ENCODE measurements around the gene SOHLH1.

SOHLH1 gene
- long read RNA-seq, donor 1: 0 reads
- long read RNA-seq, donor 2: 0 reads
- long read RNA-seq, donor 3: 0 reads
- long read RNA-seq, donor 4: 0 reads
- long read RNA-seq, donor 5: 0 reads
- long read RNA-seq, donor 6: 0 reads
- long read RNA-seq, donor 7: 0 reads
- long read RNA-seq, donor 8: 0 reads

GRCh38 chr9:135699440-135699839, at the start of gene SOHLH1:
Gene SOHLH1 (minus strand): TSS chr9:135699481. CDS start chr9:135699467, 14 bp downstream.
- DNase-seq: no peak

DNA sequence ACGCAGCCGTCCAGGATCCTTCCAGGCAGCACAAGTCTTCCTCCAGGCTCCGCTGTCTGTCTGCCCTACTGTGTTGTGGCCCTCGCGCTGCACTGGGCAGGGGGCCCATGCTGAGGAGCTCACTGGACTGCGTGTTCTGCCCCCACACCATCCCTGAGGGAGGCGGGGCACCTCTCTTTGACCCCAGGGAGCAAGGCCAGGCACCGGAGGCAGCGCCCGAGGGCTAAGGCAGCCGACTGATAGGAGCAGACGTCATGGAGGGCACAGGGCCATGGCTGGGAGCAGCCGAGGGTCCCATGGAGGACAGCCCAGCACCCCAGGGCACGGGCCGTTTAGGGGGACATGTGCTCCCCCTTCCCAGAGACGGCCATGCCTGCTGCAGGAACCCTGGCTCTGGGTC, 49.4 kb upstream of the SOHLH1 start:
- no peak for DNase-seq

- DNase-seq: no peak
Observed at GRCh38 chr9:135747311-135747710, 48.0 kb upstream of the SOHLH1 start.

GRCh38 chr9:135746565-135746964, 47.3 kb upstream of the SOHLH1 start:
- no peak for DNase-seq

DNA sequence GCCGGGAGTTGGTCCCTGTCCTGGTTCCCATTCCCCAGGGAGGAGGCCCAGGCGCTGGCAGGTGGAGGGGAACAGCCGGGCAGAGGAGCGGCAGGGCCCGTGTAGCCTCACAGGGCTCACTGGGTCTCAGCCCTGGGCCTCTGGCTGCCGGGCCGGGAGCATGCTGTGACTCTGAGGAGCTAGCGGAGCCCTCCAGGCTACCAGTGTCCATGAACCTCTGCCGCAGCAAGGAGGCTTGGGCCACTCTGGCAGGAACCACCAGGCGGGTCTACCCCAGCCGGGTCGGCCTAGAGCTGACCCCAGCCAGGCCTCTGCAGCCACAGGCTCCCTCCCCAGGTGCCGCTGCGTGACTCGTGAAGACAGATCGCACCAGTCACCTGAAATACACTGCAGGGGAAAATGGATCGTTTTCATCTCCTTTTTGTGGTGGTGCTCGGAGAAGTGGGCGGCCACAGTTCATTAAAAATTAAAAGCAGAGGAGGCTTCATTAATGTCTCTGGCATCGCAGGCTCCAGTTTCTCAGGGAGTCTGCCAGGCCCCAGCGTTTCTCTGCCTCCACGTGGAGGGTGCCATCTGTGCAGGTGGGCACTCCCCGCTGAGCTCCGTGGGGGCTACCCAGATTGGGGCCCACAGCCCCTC, 46.5 kb upstream of the SOHLH1 start:
- DNase-seq: no peak

DNA sequence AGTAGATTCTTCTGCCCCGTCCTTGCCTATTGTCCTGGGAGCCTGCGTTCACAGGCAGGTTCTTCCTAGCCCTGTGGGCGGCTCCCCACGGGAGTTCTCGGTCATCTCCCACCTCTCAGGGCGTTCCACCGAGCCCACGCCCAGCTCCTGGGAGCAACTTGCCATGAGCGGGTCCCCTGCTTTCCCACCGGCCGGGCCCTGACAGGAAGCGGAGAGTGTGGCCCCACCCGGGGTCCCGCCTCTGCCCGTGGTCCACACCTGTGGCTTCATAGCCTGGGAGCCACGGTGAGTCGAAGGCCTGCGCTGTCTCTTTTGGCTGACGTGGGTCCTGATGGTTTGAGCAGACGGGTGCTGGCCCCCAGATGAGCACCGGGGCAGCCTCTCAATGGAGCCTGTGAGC, 45.9 kb upstream of the SOHLH1 start:
- no peak for DNase-seq

DNA sequence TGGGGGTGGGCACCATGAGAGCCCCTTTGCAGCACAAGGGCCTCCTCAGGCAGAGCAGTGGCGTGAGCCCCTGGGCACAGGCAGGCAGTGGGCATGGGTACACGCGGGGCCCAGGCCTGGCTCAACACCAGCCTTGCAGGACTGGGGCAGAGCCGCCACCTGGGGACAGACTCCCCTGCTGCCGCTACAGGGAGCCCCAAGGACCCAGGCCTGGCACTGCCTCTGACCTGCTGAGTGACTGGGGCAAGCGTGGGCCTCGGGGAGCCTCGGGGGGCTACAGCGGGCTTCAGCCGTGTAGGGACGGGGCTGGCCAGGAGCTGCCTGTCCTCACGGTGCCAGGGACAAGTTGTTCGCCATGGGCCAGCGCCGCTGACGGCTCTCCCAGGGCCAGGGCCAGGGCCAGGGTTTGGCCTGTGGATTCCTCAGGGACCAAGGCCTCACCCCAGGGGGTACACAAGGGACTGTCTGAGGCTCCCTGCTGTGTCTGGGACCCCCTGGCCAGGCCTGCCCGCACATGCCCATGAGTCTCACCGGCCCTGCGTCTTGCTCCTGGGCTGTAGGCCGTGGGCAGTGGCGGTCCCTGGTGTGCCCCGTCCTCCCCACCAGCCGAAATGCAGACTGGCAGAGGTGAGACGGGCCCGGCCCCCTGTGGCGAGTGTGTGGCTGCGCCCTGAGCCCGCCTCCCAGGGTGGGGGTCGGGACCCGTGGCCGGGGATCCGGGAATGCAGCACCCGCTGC, 45.2 kb upstream of the SOHLH1 start:
- DNase-seq: no peak

DNA sequence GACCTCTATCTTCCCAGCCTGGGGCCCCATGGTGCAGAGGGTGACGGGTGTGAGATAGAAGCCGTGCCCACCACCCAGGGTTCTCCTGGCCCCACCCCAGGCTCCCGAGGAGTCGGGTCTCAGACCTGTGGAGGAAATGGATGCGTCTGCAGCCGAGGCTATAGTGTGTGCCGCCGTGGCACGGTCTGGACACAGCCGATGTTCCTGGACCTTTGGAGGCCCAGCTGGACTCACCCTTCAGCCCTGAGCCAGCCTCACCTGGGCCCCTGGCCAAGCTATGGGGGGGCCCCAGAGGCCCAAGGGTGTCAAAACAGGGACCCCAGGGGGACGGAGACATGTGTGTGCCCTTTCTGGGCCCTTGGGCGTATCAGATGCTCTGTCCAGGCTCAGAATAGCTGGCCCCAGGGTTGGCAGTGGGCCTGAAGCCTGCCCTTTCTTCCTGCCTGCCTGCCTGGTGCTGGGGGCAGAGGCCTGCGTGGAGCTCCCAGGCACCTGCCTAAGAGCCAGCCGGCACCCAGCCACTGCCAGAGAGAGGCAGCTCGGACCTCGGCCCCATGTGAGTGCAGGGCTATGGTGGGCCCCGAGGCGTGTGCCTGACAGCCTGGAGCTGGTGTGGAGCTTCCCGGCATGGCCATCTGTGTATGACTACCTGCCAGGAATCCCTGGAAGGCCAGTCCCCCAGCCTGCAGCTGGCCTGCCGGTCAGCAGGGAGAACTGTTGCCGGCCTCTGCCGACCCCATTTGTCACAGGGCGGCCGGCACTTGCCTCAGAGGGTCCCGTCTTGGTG, 44.5 kb upstream of the SOHLH1 start:
- no peak for DNase-seq

- DNase-seq: no peak
Observed at GRCh38 chr9:135743021-135743420, 43.7 kb upstream of the SOHLH1 start.

DNA sequence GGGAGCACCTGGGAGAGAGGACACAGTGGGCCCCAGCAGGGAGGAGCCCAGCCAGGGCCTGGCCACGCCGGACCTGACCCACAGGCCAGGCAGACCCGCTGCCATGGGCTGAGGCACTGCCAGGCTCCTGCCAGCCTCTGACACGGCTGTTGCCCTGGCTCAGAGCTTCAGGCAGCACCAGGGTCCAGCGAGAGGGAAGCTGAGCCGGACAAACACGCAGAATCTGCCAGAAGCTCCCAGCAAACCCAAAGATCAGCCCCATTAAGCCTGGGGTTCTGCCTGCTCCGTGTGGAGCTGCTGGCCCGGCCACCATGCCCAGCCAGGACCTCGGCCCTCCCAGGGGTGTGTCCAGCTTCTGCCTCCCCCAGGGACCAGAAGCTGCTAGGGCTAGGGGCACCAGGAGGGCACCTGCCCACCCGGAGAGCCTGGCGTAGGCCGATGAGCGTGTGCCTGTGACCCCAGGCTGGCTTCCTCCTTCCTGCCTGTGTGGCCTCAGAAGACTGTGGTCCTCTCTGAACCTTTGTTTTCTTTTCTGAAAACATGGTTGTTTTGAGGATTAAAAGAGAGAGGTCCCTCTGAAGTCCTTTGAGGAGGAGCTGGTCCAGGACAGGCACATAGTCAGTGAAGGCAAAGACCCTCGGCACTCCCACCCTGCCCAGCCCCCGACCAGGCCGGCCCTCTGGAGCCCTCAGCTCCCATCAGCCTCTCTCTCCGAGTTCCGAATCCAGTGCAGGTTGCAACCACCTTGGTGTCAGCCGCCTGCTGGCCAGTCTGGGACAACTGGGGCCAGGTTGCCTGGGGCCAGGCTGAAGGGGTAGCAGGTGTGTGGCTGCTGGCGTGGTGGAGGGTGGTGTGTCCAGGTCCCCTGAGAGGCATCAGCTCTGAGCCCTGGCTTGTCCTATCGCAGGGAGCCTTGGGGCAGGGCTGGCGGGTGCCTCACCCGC, 42.3 kb upstream of the SOHLH1 start:
- DNase-seq: no peak

- DNase-seq: no peak
Observed at GRCh38 chr9:135739271-135740220, 40.3 kb upstream of the SOHLH1 start.

GRCh38 chr9:135737840-135738521, 38.7 kb upstream of the SOHLH1 start:
- DNase-seq: no peak

- DNase-seq: no peak
Observed at GRCh38 chr9:135736979-135737839, 37.9 kb upstream of the SOHLH1 start.

- DNase-seq: no peak
Observed at GRCh38 chr9:135736272-135736978, 37.1 kb upstream of the SOHLH1 start.

DNA sequence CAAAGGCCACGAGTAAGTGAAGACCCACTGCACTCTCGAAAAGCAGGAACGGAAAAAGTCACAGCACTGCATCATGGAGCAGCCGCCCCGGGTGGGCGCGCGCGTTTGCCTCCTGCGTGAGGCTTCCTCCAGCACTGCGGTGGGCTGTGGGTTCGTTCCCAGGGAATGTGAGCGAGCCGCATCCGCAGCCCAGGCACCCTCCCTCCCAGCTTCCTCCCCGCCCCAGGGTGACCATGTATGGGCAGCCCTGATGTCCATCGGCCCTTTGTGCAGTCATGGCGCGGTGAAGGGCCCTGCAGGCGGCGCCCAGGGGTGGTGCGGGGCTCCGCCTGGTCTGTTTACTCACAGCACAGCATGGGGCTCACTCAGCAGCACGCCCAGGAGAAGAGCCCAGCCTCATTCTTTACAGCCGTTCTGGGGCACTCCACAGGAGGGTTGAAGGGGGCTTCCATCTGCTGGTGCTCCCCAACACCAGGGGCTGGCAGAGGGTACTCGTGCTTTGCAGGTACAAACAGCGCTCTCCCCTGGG, 35.4 kb upstream of the SOHLH1 start:
- no peak for DNase-seq

GRCh38 chr9:135732569-135733257, 33.4 kb upstream of the SOHLH1 start:
- DNase-seq: no peak

GRCh38 chr9:135731454-135731853, 32.2 kb upstream of the SOHLH1 start:
- DNase-seq: no peak
